HepG2 (cell line): ENCODE measurements around the gene HNRNPAB. TPM values are rescaled to one million over a fixed set of nuclear protein-coding genes. Genes with fewer than 3 reads are reported as not detected.

Source experiments
- ATAC-seq: fragments of 200-7000 bp; cut with Tn5 transposase; 3 replicates; pipeline ENCODE4 v1.9.1; 2020; ENCODE audit warnings: mild to moderate bottlenecking, moderate library complexity
- BruUV-seq: library from RNA; stranded (reverse); fragments of 400-500 nt; replicated peaks from 2 replicates; lab custom pipeline; 2021; lab: Mats Ljungman, UMichigan
- CTCF ChIA-PET: fragments of 300-600 bp; formaldehyde crosslinking; extraction: SDS; loops from one replicate; lab custom pipeline; 2021; ENCODE audit warnings: low total read pairs, inconsistent platforms, low intra/inter-chr PET ratio; lab: Yijun Ruan, JAX
- POLR2A ChIA-PET: fragments of 350-600 bp; sonication (Branson Sonifier 250); formaldehyde crosslinking; loops from one replicate; lab custom pipeline; 2020; ENCODE audit warnings: antibody characterized with exemption, inconsistent platforms; lab: Yijun Ruan, JAX
- DNase-seq: peaks from one replicate; pipeline ENCODE4 v3.0.0-alpha.2; 2015; ENCODE audit warnings: low spot score
- FAIRE-seq: peaks from 3 replicates; lab custom pipeline; 2011; peaks lifted over from hg19 to GRCh38; lab: Jason Lieb, UNC
- H2AFZ ChIP-seq: one replicate; pipeline ENCODE4 v1.6.1; 2011; ENCODE audit warnings: low read length, inconsistent platforms
- H3K27ac ChIP-seq: fragments of 300-600 bp; 3 replicates; pipeline ENCODE4 v1.8.0; 2011; ENCODE audit warnings: mixed run types, mild to moderate bottlenecking, mixed read lengths, low read length, inconsistent platforms; ENCODE audit not compliant: insufficient read depth; ENCODE audit errors: extremely low read length
- H3K27me3 ChIP-seq, 2 experiments: fragments of 200-600 bp in 1 of 2; 2 replicates in 1 of 2; 3 replicates in 1 of 2; pipeline versions ENCODE4 v1.6.0 to v1.8.0; 2011; ENCODE audit warnings: low read length in 2 of 2, mild to moderate bottlenecking in 2 of 2, moderate library complexity in 2 of 2, inconsistent platforms in 1 of 2; ENCODE audit not compliant: insufficient read depth in 2 of 2, control insufficient read depth in 1 of 2
- H3K36me3 ChIP-seq, 2 experiments: fragments of 200-600 bp in 1 of 2; replicated peaks in 1 of 2; 2 replicates in 1 of 2; 3 replicates in 1 of 2; pipeline versions ENCODE4 v1.5.1 to v1.8.0; 2011; ENCODE audit warnings: low read length in 2 of 2, inconsistent platforms in 1 of 2; ENCODE audit not compliant: insufficient read depth in 2 of 2, control insufficient read depth in 1 of 2
- H3K4me1 ChIP-seq: 2 replicates; pipeline ENCODE4 v1.5.1; 2012; ENCODE audit warnings: low read length, inconsistent platforms; ENCODE audit not compliant: insufficient read depth
- H3K4me2 ChIP-seq: 2 replicates; pipeline ENCODE4 v1.6.0; 2011; ENCODE audit warnings: low read depth, low read length, inconsistent platforms
- H3K4me3 ChIP-seq, 3 experiments: fragments of 200-600 bp in 1 of 3; sonication (generic), shearing (Covaris generic) in 1 of 3; replicated peaks in 1 of 3; 2 replicates each; pipeline ENCODE4 v1.5.1; 2011 to 2016; ENCODE audit warnings: low read length in 3 of 3, inconsistent platforms in 2 of 3, low read depth in 2 of 3, mild to moderate bottlenecking in 2 of 3, control low read depth in 1 of 3, mixed read lengths in 1 of 3; ENCODE audit not compliant: insufficient read depth in 1 of 3
- H3K79me2 ChIP-seq: one replicate; pipeline ENCODE4 v1.6.1; 2011; ENCODE audit warnings: low read length, inconsistent platforms; ENCODE audit not compliant: insufficient read depth
- H3K9ac ChIP-seq: 2 replicates; pipeline ENCODE4 v1.6.0; 2011; ENCODE audit warnings: mild to moderate bottlenecking, low read depth, low read length, inconsistent platforms; ENCODE audit not compliant: insufficient read depth
- H3K9me3 ChIP-seq: 2 replicates; pipeline ENCODE4 v1.5.1; 2012; ENCODE audit warnings: mild to moderate bottlenecking, low read length
- H4K20me1 ChIP-seq: 2 replicates; pipeline ENCODE4 v1.6.0; 2011; ENCODE audit warnings: inconsistent platforms, mild to moderate bottlenecking, low read length, moderate library complexity; ENCODE audit not compliant: insufficient read depth
- AGO1 ChIP-seq: fragments of 200-400 bp; formaldehyde crosslinking; IDR thresholded peaks from 2 replicates; pipeline ENCODE4 v1.6.1; 2017; ENCODE audit warnings: mild to moderate bottlenecking, low read depth, low read length, moderate library complexity; ENCODE audit not compliant: poor library complexity, severe bottlenecking
- AGO2 ChIP-seq: fragments of 200-400 bp; formaldehyde crosslinking; optimal IDR thresholded peaks from 2 replicates; pipeline ENCODE3; 2017; ENCODE audit warnings: mild to moderate bottlenecking, low read depth, low read length, moderate library complexity
- HHEX ChIP-seq: IDR thresholded peaks from 2 replicates; pipeline ENCODE4 v1.6.1; 2016; ENCODE audit warnings: control low read depth
- HIC2 ChIP-seq: sonication (generic); formaldehyde crosslinking; IDR thresholded peaks from 2 replicates; pipeline ENCODE4 v1.9.0; 2022; ENCODE audit warnings: low read depth, missing genetic modification reagents
- POLR2AphosphoS2 ChIP-seq: IDR thresholded peaks from 2 replicates; pipeline ENCODE4 v1.6.1; 2011; ENCODE audit warnings: low read depth, low read length, improper control_type of control experiment
- POLR2G ChIP-seq: fragments of 200-400 bp; formaldehyde crosslinking; IDR thresholded peaks from 2 replicates; pipeline ENCODE4 v1.6.1; 2018; ENCODE audit warnings: mild to moderate bottlenecking, low read depth, low read length, moderate library complexity
- WGBS: methylation state at CpG from one replicate; pipeline ENCODE4 v1.1.6; 2017; ENCODE audit warnings: low lambda C conversion rate; 5-methylcytosine and 5-hydroxymethylcytosine counted together
- in situ Hi-C: cut with HindIII; loops from 2 replicates; pipeline ENCODE4 v1.10.0; 2017; ENCODE audit warnings: low pct_unique_long_range_greater_than_20kb; ENCODE audit not compliant: extremely low pct_ligation_motif_present
- intact Hi-C: fragments of 100-400 bp; cut with micrococcal nuclease; formaldehyde crosslinking; loops from one replicate; pipeline ENCODE4 v1.10.0; 2022; ENCODE audit not compliant: unreplicated experiment
- polyA plus RNA-seq, 8 experiments: library from polyadenylated mRNA; depleted of rRNA in 3 of 8; stranded (reverse) in 7 of 8; unstranded in 1 of 8; fragments of >200 nt; fragmentation: Illumina TruSeq in 4 of 8; extraction: Trizol in 4 of 8; gene quantifications; 2 replicates each; pipeline versions ENCODE4 v1.2.1 to v1.2.3, GENCODE V29; 2011 to 2016; ENCODE audit warnings: low read depth in 4 of 8, missing spikeins in 1 of 8, mixed read lengths in 1 of 8; ENCODE audit not compliant: insufficient read depth in 1 of 8
- total RNA-seq, 5 experiments: library from RNA; depleted of rRNA; stranded (reverse); fragments of >200 nt; fragmentation: Illumina TruSeq; extraction: Trizol; gene quantifications; 2 replicates each; pipeline ENCODE4 v1.2.3, GENCODE V29; 2016; ENCODE audit warnings: low read depth in 1 of 5
- TF ChIP-seq, protein P1 (sequence below): sonication (generic); formaldehyde crosslinking; IDR thresholded peaks from 2 replicates; pipeline ENCODE4 v1.4.0; 2020; ENCODE audit warnings: missing genetic modification reagents

HNRNPAB gene
- total and polyA plus RNA-seq, 2 of the 13 experiments (the other 11 are each of a cell fraction or from before 2014, with no cell fraction given): 62.6 to 111 TPM

GRCh38 chr5:178223196-178223773, 19.0 kb downstream of the HNRNPAB start:
- Histone ChIP-seq H4K20me1 (no peaks in the 10 kb centered on the region), H2AFZ (no peak overlapping the region), H3K36me3 (peaks cover 9 to 23% of the 10 kb centered on the region in 2 experiments), H3K27ac (no peak overlapping the region), H3K9me3 (no peaks in the 10 kb centered on the region), H3K27me3 (no peaks in the 10 kb centered on the region), H3K4me2 (no peak overlapping the region), H3K9ac (no peak overlapping the region), H3K79me2 (no peaks in the 10 kb centered on the region), H3K4me3 (no peak overlapping the region), H3K4me1 (no peaks in the 10 kb centered on the region)
- CTCF ChIA-PET: no interaction called here
- no peak for TF ChIP-seq HHEX (CRISPR knock-in tag)
- no peak for TF ChIP-seq AGO1
- TF ChIP-seq POLR2G: peak; percentile 18; the same call in 1 of the 2 replicates
- POLR2A ChIA-PET: interaction anchor here (1.5 kb wide), 1 partner anchor 8 kb away, joined by 5 read pairs; no protein-coding TSS in a partner anchor
- ATAC-seq (peak; percentile 22), DNase-seq (no peak), FAIRE-seq (no peak)
- in situ Hi-C loops (no loop called here), intact Hi-C loops (no loop called here)
- 100% methylated on average over 5 of the region's 5 CpGs for WGBS
- BruUV-seq: no TSS peak

DNA sequence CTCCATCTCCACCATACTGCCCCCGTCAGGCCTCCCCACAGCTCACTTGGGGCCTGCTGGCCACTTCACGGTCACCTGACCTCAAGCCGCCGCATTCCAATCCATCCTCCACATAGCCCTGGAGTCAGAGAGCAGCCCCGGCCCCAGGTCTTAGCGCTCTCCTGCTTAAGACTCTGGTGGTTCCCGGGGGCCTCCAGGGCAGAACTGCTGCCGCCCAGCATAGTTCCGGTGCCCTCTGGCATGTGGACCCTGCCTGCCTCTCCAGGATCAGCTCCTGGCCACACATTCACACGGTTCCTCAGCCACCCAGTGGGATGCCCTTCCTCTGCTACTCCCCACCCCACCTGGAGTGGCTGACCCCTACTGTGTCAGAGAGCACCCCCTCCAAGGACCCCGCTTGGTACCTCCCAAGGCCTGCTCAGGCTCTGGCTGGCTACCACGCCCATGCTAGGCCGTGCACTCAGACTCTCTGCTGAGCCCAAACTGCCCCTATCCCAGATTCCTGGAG, 19.5 kb downstream of the HNRNPAB start:
- DNase-seq (no peak), ATAC-seq (peak; percentile 5; the same call in 1 of the 3 replicates), FAIRE-seq (no peak)
- intact Hi-C loops: no loop called here
- H3K9me3 ChIP-seq: no peaks in the 10 kb centered on the region
- no peak overlapping the region for H3K4me2 ChIP-seq
- TF ChIP-seq AGO1 (peak; percentile 27), HIC2 (CRISPR knock-in tag) (no peak), POLR2AphosphoS2 (no peak), POLR2G (peak; percentile 13; the same call in 1 of the 2 replicates), AGO2 (peak; percentile 91)
- TF ChIP-seq, protein P1, sequence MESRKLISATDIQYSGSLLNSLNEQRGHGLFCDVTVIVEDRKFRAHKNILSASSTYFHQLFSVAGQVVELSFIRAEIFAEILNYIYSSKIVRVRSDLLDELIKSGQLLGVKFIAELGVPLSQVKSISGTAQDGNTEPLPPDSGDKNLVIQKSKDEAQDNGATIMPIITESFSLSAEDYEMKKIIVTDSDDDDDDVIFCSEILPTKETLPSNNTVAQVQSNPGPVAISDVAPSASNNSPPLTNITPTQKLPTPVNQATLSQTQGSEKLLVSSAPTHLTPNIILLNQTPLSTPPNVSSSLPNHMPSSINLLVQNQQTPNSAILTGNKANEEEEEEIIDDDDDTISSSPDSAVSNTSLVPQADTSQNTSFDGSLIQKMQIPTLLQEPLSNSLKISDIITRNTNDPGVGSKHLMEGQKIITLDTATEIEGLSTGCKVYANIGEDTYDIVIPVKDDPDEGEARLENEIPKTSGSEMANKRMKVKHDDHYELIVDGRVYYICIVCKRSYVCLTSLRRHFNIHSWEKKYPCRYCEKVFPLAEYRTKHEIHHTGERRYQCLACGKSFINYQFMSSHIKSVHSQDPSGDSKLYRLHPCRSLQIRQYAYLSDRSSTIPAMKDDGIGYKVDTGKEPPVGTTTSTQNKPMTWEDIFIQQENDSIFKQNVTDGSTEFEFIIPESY (CRISPR knock-in tag): peak; percentile 78
- no peak overlapping the region for H3K9ac ChIP-seq
- ChIA-PET POLR2A (interaction anchor here (1.5 kb wide), 1 partner anchor 9 kb away, joined by 5 read pairs; no protein-coding TSS in a partner anchor), CTCF (no interaction called here)
- no peaks in the 10 kb centered on the region for H3K79me2 ChIP-seq
- 86% methylated on average over 10 of the region's 13 CpGs for WGBS
- no peaks in the 10 kb centered on the region for H3K4me1 ChIP-seq
- BruUV-seq: no TSS peak
- H2AFZ ChIP-seq: no peak overlapping the region
- peaks cover 11 to 24% of the 10 kb centered on the region in 2 experiments; a peak in 4 of 5 replicates for H3K36me3 ChIP-seq
- H3K4me3 ChIP-seq: no peak overlapping the region
- in situ Hi-C loops: no loop called here
- no peak overlapping the region for H3K27ac ChIP-seq
- H4K20me1 ChIP-seq: no peaks in the 10 kb centered on the region
- H3K27me3 ChIP-seq: no peaks in the 10 kb centered on the region
